ENCODE data around the gene CACNA2D3.
"Not testable (repeated sequence)": the region's sequence is repeated elsewhere in the genome, so short reads cannot be mapped to it uniquely, and the experiment has no call there.

CACNA2D3 gene

DNA sequence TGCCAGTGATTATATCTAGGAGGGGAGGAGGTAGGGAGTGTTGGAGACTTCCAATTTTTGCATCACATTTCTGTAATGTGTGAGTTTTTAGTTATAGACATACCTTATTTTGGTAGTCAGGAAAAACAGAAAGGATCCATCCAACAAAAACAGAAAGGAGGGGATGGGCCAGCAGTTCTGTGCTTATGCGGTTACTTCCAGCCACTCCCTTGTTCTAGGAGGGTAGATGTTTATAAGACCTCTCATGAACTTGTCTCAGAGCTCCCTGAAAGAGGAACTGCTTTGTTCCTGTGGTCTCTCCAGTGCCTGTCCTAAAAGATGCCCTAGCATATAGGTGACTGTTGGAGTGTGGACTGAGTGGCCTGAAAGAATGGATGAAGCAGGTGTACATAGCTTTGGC lies 323.3 kb downstream of the CACNA2D3 start:
- no peak for TF ChIP-seq SP1 (IDR thresholded peaks at IDR 0.05)
- no peak for TF ChIP-seq BHLHE40 (IDR thresholded peaks at IDR 0.05; ENCODE audit: borderline replicate concordance)
- no peak for TF ChIP-seq FOXA1 (IDR thresholded peaks at IDR 0.05)
- no peak for TF ChIP-seq ELF4 (IDR thresholded peaks at IDR 0.05)
- TF ChIP-seq ZNF384 (IDR thresholded peaks at IDR 0.05), result no peak
- TF ChIP-seq, protein P1, sequence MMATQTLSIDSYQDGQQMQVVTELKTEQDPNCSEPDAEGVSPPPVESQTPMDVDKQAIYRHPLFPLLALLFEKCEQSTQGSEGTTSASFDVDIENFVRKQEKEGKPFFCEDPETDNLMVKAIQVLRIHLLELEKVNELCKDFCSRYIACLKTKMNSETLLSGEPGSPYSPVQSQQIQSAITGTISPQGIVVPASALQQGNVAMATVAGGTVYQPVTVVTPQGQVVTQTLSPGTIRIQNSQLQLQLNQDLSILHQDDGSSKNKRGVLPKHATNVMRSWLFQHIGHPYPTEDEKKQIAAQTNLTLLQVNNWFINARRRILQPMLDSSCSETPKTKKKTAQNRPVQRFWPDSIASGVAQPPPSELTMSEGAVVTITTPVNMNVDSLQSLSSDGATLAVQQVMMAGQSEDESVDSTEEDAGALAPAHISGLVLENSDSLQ (IDR thresholded peaks at IDR 0.05), result no peak
- no peak for TF ChIP-seq ARNT (IDR thresholded peaks at IDR 0.05)
- TF ChIP-seq SUZ12 (IDR thresholded peaks at IDR 0.05), result no peak
- no peak for TF ChIP-seq FOXK2 (IDR thresholded peaks at IDR 0.05)
- no peak for TF ChIP-seq HDGF (IDR thresholded peaks at IDR 0.05; ENCODE audit: borderline replicate concordance)
- TF ChIP-seq FOXM1 (IDR thresholded peaks at IDR 0.05; ENCODE audit: borderline replicate concordance), result no peak
- no peak for TF ChIP-seq CTBP1 (IDR thresholded peaks at IDR 0.05; ENCODE audit: borderline replicate concordance)
- TF ChIP-seq TARDBP (IDR thresholded peaks at IDR 0.05), result no peak
- TF ChIP-seq LEF1 (IDR thresholded peaks at IDR 0.05; ENCODE audit: borderline replicate concordance), result no peak
- no peak for TF ChIP-seq NFRKB (IDR thresholded peaks at IDR 0.05)
- ChIA-PET POLR2A (no interaction called here), CTCF (no interaction called here)

DNA sequence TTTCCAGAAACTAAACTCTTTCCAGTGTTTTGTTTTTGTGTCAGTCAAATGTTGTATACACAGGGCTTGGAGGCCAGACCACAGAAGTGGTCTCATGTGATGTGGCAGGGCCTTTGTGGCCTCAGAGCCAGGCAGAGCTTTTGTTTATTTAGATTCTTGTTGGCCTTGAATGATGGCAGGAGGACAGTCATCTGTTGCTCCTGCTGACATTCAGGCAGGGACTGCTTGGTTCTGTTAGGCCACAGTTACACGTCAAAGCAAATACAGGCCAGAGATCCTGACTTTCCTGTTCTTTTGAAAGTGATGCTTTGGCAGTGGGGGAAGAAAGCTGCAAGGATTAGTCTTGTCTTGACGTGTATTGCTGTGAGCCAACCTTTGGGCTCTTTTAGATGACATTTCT lies 325.1 kb downstream of the CACNA2D3 start:
- ChIA-PET POLR2A (no interaction called here), CTCF (no interaction called here)
- no peak for DNase-seq (ENCODE audit: extremely low spot score)
- TF ChIP-seq FOXA1 (IDR thresholded peaks at IDR 0.05) (no peak), SP1 (IDR thresholded peaks at IDR 0.05) (no peak), NFRKB (IDR thresholded peaks at IDR 0.05) (no peak), FOXK2 (IDR thresholded peaks at IDR 0.05) (no peak), ELF4 (IDR thresholded peaks at IDR 0.05) (no peak), CTBP1 (IDR thresholded peaks at IDR 0.05; ENCODE audit: borderline replicate concordance) (no peak), HDGF (IDR thresholded peaks at IDR 0.05; ENCODE audit: borderline replicate concordance) (no peak), SUZ12 (IDR thresholded peaks at IDR 0.05) (no peak), TARDBP (IDR thresholded peaks at IDR 0.05) (no peak), ZNF384 (IDR thresholded peaks at IDR 0.05) (no peak), L3MBTL2 (conservative IDR thresholded peaks at IDR 0.05) (no peak), ARNT (IDR thresholded peaks at IDR 0.05) (no peak), BHLHE40 (IDR thresholded peaks at IDR 0.05; ENCODE audit: borderline replicate concordance) (no peak), LEF1 (IDR thresholded peaks at IDR 0.05; ENCODE audit: borderline replicate concordance) (no peak), FOXM1 (IDR thresholded peaks at IDR 0.05; ENCODE audit: borderline replicate concordance) (no peak)
- TF ChIP-seq, protein P1 (IDR thresholded peaks at IDR 0.05), result no peak

More for the DNA sequence above, 323.3 kb downstream of the CACNA2D3 start:
- DNase-seq (ENCODE audit: extremely low spot score), result no peak

DNA sequence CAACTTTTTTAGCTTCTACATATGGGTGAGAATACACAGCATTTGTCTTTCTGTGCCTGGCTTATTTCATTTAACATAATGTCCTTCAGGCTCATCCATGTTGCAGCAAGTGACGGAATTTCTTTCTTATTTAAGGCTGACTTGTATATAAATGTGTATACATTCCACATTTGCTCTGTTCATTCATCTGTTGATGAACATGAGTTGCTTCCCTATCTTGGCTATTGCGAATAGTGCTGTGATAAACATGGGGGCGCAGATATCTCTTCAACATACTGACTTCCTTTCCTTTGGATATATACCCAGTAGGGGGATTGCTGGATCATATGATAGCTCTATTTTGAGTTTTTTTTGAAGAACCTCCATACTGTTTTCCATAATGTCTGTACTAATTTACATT lies 332.5 kb downstream of the CACNA2D3 start:
- TF ChIP-seq NFRKB (IDR thresholded peaks at IDR 0.05), result no peak
- TF ChIP-seq FOXM1 (IDR thresholded peaks at IDR 0.05; ENCODE audit: borderline replicate concordance), result no peak
- TF ChIP-seq SUZ12 (IDR thresholded peaks at IDR 0.05), result no peak
- TF ChIP-seq CTBP1 (IDR thresholded peaks at IDR 0.05; ENCODE audit: borderline replicate concordance), result no peak
- TF ChIP-seq LEF1 (IDR thresholded peaks at IDR 0.05; ENCODE audit: borderline replicate concordance), result no peak
- TF ChIP-seq, protein P1 (IDR thresholded peaks at IDR 0.05), result no peak
- no peak for TF ChIP-seq L3MBTL2 (conservative IDR thresholded peaks at IDR 0.05)
- TF ChIP-seq FOXK2 (IDR thresholded peaks at IDR 0.05), result no peak
- no peak for TF ChIP-seq HDGF (IDR thresholded peaks at IDR 0.05; ENCODE audit: borderline replicate concordance)
- no peak for TF ChIP-seq FOXA1 (IDR thresholded peaks at IDR 0.05)
- TF ChIP-seq ELF4 (IDR thresholded peaks at IDR 0.05), result no peak
- TF ChIP-seq BHLHE40 (IDR thresholded peaks at IDR 0.05; ENCODE audit: borderline replicate concordance), result no peak
- TF ChIP-seq ZNF384 (IDR thresholded peaks at IDR 0.05), result no peak
- CTCF ChIA-PET, result no interaction called here
- DNase-seq (ENCODE audit: extremely low spot score), result no peak
- POLR2A ChIA-PET, result no interaction called here

DNA sequence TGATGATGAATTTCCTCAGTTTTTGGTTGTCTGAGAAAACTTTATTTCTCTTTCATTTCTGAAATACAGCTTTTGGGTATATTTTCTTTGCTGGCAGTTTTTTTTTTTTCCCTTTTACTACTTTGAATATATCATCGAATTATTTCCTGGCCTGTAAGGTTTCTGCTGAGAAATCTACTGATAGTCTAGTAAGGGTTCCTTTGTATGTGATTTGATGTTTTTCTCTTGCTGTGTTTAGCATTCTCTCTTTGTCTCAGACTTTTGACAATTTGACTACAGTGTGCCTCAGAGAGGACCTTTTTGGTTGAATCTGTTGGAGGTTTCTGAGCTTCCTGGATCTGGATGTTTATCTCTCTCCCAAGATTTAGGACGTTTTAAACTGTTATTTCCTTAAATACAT lies 336.0 kb downstream of the CACNA2D3 start:
- DNase-seq (ENCODE audit: extremely low spot score), result no peak
- POLR2A ChIA-PET, result no interaction called here
- CTCF ChIA-PET, result no interaction called here
- TF ChIP-seq ARNT (IDR thresholded peaks at IDR 0.05) (no peak), SUZ12 (IDR thresholded peaks at IDR 0.05) (no peak), SP1 (IDR thresholded peaks at IDR 0.05) (no peak), LEF1 (IDR thresholded peaks at IDR 0.05; ENCODE audit: borderline replicate concordance) (no peak), HDGF (IDR thresholded peaks at IDR 0.05; ENCODE audit: borderline replicate concordance) (no peak), FOXK2 (IDR thresholded peaks at IDR 0.05) (no peak), BHLHE40 (IDR thresholded peaks at IDR 0.05; ENCODE audit: borderline replicate concordance) (no peak), ZNF384 (IDR thresholded peaks at IDR 0.05) (no peak), TARDBP (IDR thresholded peaks at IDR 0.05) (no peak), L3MBTL2 (conservative IDR thresholded peaks at IDR 0.05) (no peak), FOXA1 (IDR thresholded peaks at IDR 0.05) (no peak), ELF4 (IDR thresholded peaks at IDR 0.05) (no peak), CTBP1 (IDR thresholded peaks at IDR 0.05; ENCODE audit: borderline replicate concordance) (no peak), NFRKB (IDR thresholded peaks at IDR 0.05) (no peak), FOXM1 (IDR thresholded peaks at IDR 0.05; ENCODE audit: borderline replicate concordance) (no peak)
- TF ChIP-seq, protein P1 (IDR thresholded peaks at IDR 0.05), result no peak

DNA sequence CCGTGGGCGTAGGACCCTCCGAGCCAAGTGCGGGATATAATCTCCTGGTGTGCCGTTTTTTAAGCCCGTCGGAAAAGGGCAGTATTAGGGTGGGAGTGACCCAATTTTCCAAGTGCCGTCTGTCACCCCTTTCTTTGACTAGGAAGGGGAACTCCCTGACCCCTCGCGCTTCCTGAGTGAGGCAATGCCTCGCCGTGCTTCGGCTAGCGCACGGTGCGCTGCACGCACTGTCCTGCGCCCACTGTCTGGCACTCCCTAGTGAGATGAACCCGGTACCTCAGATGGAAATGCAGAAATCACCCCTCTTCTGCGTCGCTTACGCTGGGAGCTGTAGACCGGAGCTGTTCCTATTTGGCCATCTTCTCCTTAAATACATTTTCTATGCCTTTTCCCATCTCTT lies 342.2 kb downstream of the CACNA2D3 start:
- POLR2A ChIA-PET; DNase-seq (ENCODE audit: extremely low spot score): not testable (repeated sequence)

DNA sequence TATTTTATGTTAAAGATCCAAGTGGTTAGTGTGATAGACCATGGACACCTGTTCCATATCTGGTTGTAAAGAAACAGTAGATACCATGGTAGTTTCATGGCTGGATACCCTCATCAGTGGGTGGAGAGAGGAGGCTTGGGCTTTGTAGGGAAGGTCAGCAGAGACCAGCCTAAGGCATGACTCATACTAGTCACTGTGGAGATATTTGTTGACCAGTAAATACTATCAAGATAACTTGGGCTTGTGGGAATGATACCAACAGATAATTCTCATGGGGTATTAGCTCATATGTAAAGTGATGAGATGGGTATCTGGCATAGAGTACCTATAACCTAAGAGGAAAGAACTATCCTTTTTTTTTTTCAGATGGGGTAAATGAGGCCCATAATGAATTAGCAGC lies 354.5 kb downstream of the CACNA2D3 start:
- CTCF ChIA-PET, result no interaction called here
- POLR2A ChIA-PET, result no interaction called here
- no peak for TF ChIP-seq ARNT (IDR thresholded peaks at IDR 0.05)
- no peak for TF ChIP-seq ZNF384 (IDR thresholded peaks at IDR 0.05)
- no peak for TF ChIP-seq FOXA1 (IDR thresholded peaks at IDR 0.05)
- TF ChIP-seq SP1 (IDR thresholded peaks at IDR 0.05), result no peak
- no peak for TF ChIP-seq SUZ12 (IDR thresholded peaks at IDR 0.05)
- no peak for TF ChIP-seq L3MBTL2 (conservative IDR thresholded peaks at IDR 0.05)
- DNase-seq (ENCODE audit: extremely low spot score), result no peak

More for the DNA sequence above, 342.2 kb downstream of the CACNA2D3 start:
- CTCF ChIA-PET, result not testable (repeated sequence)

All from HEK293T (cell line).